IMR-90 (cell line): ENCODE results near the gene HNMT. TPM values are rescaled to one million over a fixed set of nuclear protein-coding genes. Genes with fewer than 3 reads are reported as not detected.

ENCODE experiments used
- ATAC-seq: fragments of 200-7000 bp; cut with Tn5 transposase; 2 replicates; pipeline ENCODE4 v1.9.1; 2020; ENCODE audit warnings: low read depth, mild to moderate bottlenecking, moderate library complexity
- BruUV-seq: library from RNA; stranded (reverse); fragments of 400-500 nt; replicated peaks from 2 replicates; lab custom pipeline; 2021; lab: Mats Ljungman, UMichigan
- CTCF ChIA-PET: fragments of 300-600 bp; formaldehyde crosslinking; extraction: SDS; loops from one replicate; lab custom pipeline; 2021; ENCODE audit warnings: antibody characterized with exemption; lab: Yijun Ruan, JAX
- POLR2A ChIA-PET: fragments of 300-600 bp; sonication (Branson Sonifier 250); formaldehyde crosslinking; loops from one replicate; lab custom pipeline; 2022; ENCODE audit warnings: antibody characterized with exemption; ENCODE audit not compliant: unreplicated experiment; lab: Charles Lee
- DNase-seq: peaks from one replicate; pipeline ENCODE4 v3.0.0; 2013
- H2AFZ ChIP-seq: replicated peaks from 2 replicates; pipeline ENCODE3; 2013; ENCODE audit warnings: low read length, mild to moderate bottlenecking; ENCODE audit not compliant: poor library complexity
- H2AK5ac ChIP-seq: 2 replicates; pipeline ENCODE4 v1.6.1; 2013; ENCODE audit warnings: low read depth, low read length, inconsistent platforms
- H2AK9ac ChIP-seq: replicated peaks from 2 replicates; pipeline ENCODE3; 2013; ENCODE audit warnings: mild to moderate bottlenecking, low read depth, low read length, moderate library complexity; ENCODE audit not compliant: poor library complexity
- H2BK120ac ChIP-seq: 2 replicates; pipeline ENCODE4 v1.6.1; 2013; ENCODE audit warnings: low read depth, low read length, inconsistent platforms
- H2BK15ac ChIP-seq: 3 replicates; pipeline ENCODE4 v1.6.1; 2013; ENCODE audit warnings: low read depth, low read length, inconsistent platforms
- H2BK20ac ChIP-seq: 2 replicates; pipeline ENCODE4 v1.6.1; 2013; ENCODE audit warnings: low read depth, mild to moderate bottlenecking, inconsistent platforms, low read length, moderate library complexity
- H2BK5ac ChIP-seq: 2 replicates; pipeline ENCODE4 v1.6.1; 2013; ENCODE audit warnings: mild to moderate bottlenecking, low read depth, low read length, inconsistent platforms; ENCODE audit not compliant: poor library complexity, severe bottlenecking
- H3K14ac ChIP-seq: replicated peaks from 2 replicates; pipeline ENCODE4 v1.6.1; 2013; ENCODE audit warnings: low read depth, low read length, inconsistent platforms
- H3K18ac ChIP-seq: 2 replicates; pipeline ENCODE4 v1.6.1; 2013; ENCODE audit warnings: low read depth, low read length, control low read depth
- H3K23ac ChIP-seq: 2 replicates; pipeline ENCODE4 v1.6.1; 2013; ENCODE audit warnings: low read depth, low read length, inconsistent platforms
- H3K27ac ChIP-seq: 2 replicates; pipeline ENCODE4 v1.5.1; 2013; ENCODE audit warnings: mild to moderate bottlenecking, control low read depth, low read length; ENCODE audit not compliant: insufficient read depth
- H3K27me3 ChIP-seq: 2 replicates; pipeline ENCODE4 v1.6.1; 2013; ENCODE audit warnings: low read length; ENCODE audit not compliant: control insufficient read depth, insufficient read depth
- H3K36me3 ChIP-seq: 2 replicates; pipeline ENCODE4 v1.6.1; 2013; ENCODE audit warnings: low read length, mixed read lengths; ENCODE audit not compliant: control insufficient read depth, insufficient read depth
- H3K4ac ChIP-seq: 2 replicates; pipeline ENCODE4 v1.6.1; 2013; ENCODE audit warnings: low read depth, low read length, inconsistent platforms
- H3K4me1 ChIP-seq: 2 replicates; pipeline ENCODE4 v1.6.1; 2013; ENCODE audit warnings: low read length, mixed read lengths; ENCODE audit not compliant: control insufficient read depth, insufficient read depth
- H3K4me2 ChIP-seq: 2 replicates; pipeline ENCODE4 v1.6.1; 2013; ENCODE audit warnings: low read depth, mild to moderate bottlenecking, control low read depth, low read length, moderate library complexity
- H3K4me3 ChIP-seq: 2 replicates; pipeline ENCODE4 v1.5.1; 2013; ENCODE audit warnings: low read depth, mild to moderate bottlenecking, control low read depth, low read length, moderate library complexity; ENCODE audit not compliant: insufficient read depth
- H3K56ac ChIP-seq: 2 replicates; pipeline ENCODE4 v1.6.1; 2013; ENCODE audit warnings: low read length, inconsistent platforms; ENCODE audit not compliant: insufficient read depth; ENCODE audit errors: extremely low read depth
- H3K79me1 ChIP-seq, 2 experiments: 2 replicates each; pipeline ENCODE4 v1.6.1; 2013; ENCODE audit warnings: low read length in 2 of 2, inconsistent platforms in 1 of 2, low read depth in 1 of 2
- H3K9ac ChIP-seq: 2 replicates; pipeline ENCODE4 v1.6.1; 2013; ENCODE audit warnings: low read depth, low read length, control low read depth
- H3K9me1 ChIP-seq: 2 replicates; pipeline ENCODE4 v1.6.1; 2013; ENCODE audit warnings: low read length, inconsistent platforms; ENCODE audit not compliant: insufficient read depth
- H3K9me3 ChIP-seq: 2 replicates; pipeline ENCODE4 v1.6.1; 2013; ENCODE audit warnings: low read length; ENCODE audit not compliant: control insufficient read depth, insufficient read depth
- H4K20me1 ChIP-seq: 2 replicates; pipeline ENCODE4 v1.6.1; 2013; ENCODE audit warnings: low read length, inconsistent platforms; ENCODE audit not compliant: insufficient read depth
- H4K5ac ChIP-seq: 2 replicates; pipeline ENCODE4 v1.6.1; 2013; ENCODE audit warnings: mild to moderate bottlenecking, low read depth, low read length, control low read depth
- H4K8ac ChIP-seq, 2 experiments: 2 replicates each; pipeline ENCODE4 v1.6.1; 2013; ENCODE audit warnings: low read depth in 2 of 2, low read length in 2 of 2, control low read depth in 1 of 2, inconsistent platforms in 1 of 2
- H4K91ac ChIP-seq: 2 replicates; pipeline ENCODE4 v1.6.1; 2013; ENCODE audit warnings: low read depth, low read length, inconsistent platforms; ENCODE audit not compliant: insufficient read depth
- BHLHE40 ChIP-seq: fragments of 150-350 bp; IDR thresholded peaks from 2 replicates; pipeline ENCODE4 v1.6.1; 2016; ENCODE audit warnings: mild to moderate bottlenecking, low read depth, low read length
- FOS ChIP-seq: fragments of 150-350 bp; IDR thresholded peaks from 2 replicates; pipeline ENCODE4 v1.6.1; 2016; ENCODE audit warnings: low read depth, low read length
- RFX5 ChIP-seq: IDR thresholded peaks from 2 replicates; pipeline ENCODE4 v1.8.0; 2012; ENCODE audit warnings: low read depth, mild to moderate bottlenecking, low read length, moderate library complexity
- SMC3 ChIP-seq: fragments of 150-350 bp; IDR thresholded peaks from 2 replicates; pipeline ENCODE4 v1.6.1; 2016; ENCODE audit warnings: low read depth, mild to moderate bottlenecking, antibody characterized with exemption, low read length, moderate library complexity
- WGBS, 2 experiments: methylation state at CpG; one replicate each; pipeline versions ENCODE4 v1.1.5 to v1.1.7; 2013; ENCODE audit warnings: missing lambda C conversion rate in 2 of 2; ENCODE audit not compliant: insufficient read length in 1 of 2; ENCODE audit errors: extremely low coverage in 2 of 2; 5-methylcytosine and 5-hydroxymethylcytosine counted together
- dilution Hi-C: fragments of 300-500 bp; cut with HindIII; formaldehyde crosslinking; loops from one replicate; pipeline ENCODE4 v1.14.3; 2018; ENCODE audit warnings: low sequenced_read_pairs; ENCODE audit not compliant: unreplicated experiment
- in situ Hi-C: fragments of 300-500 bp; cut with MboI; formaldehyde crosslinking; loops from 3 replicates; pipeline ENCODE4 v1.14.3; 2019; ENCODE audit warnings: low sequenced_read_pairs, inconsistent platforms, mixed read lengths
- intact Hi-C: fragments of 100-400 bp; cut with micrococcal nuclease; formaldehyde crosslinking; loops from 2 replicates; pipeline ENCODE4 v1.10.0; 2022
- polyA plus RNA-seq, 3 experiments: library from polyadenylated mRNA; depleted of rRNA; stranded (reverse); fragments of >200 nt; gene quantifications; 2 replicates each; pipeline ENCODE4 v1.2.3, GENCODE V29; 2012; ENCODE audit warnings: low replicate concordance in 1 of 3
- total RNA-seq: library from RNA; depleted of rRNA; stranded (reverse); fragments of >200 nt; gene quantifications from 2 replicates; pipeline ENCODE4 v1.2.3, GENCODE V29; 2012

HNMT gene
- total and polyA plus RNA-seq, 2 of the 4 experiments (the other 2 are of a cell fraction) = 6.4 to 14.2 TPM

DNA sequence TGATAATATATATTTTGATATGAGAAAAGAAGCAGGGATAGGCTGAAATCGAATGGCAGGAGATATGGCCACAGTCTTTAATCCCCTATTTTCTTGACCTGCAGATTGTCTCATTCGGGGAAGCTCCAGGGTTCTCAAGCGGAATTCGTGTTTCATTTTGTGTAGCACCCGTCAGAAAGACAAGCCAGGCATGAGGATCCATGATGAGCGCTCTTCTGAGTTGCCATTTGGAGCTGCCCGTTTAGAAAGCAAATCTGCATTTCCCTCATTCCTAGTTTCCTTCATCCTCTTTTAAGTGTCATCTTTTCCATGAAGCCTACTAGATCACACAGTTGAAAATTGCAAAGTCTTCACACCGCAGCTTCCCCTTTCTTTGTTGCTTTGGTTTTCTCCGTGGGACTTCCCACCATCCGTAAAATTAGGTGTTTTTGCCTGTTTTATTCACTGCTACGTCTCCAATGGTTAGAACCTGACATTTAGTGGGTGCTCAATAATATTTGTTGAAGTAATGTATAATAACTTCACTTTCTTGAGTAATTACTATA, 16.9 kb downstream of the HNMT start:
- no peak for ATAC-seq
- no peak for TF ChIP-seq RFX5
- TF ChIP-seq SMC3 = no peak
- TF ChIP-seq FOS = no peak
- TF ChIP-seq BHLHE40 = no peak
- H4K8ac ChIP-seq = no peak overlapping the region
- H2AK5ac ChIP-seq = no peak overlapping the region
- H2BK5ac ChIP-seq = no peak overlapping the region
- H3K9me3 ChIP-seq = no peaks in the 10 kb centered on the region
- H2AK9ac ChIP-seq = no peak overlapping the region
- no peak overlapping the region for H3K9ac ChIP-seq
- no peak overlapping the region for H3K4me3 ChIP-seq
- H3K4me1 ChIP-seq = no peaks in the 10 kb centered on the region
- H4K5ac ChIP-seq = no peak overlapping the region
- no peaks in the 10 kb centered on the region for H4K20me1 ChIP-seq
- no peak overlapping the region for H3K4ac ChIP-seq
- no peak overlapping the region for H3K23ac ChIP-seq
- no peak for DNase-seq
- no peaks in the 10 kb centered on the region for H3K9me1 ChIP-seq
- no peak overlapping the region for H2BK15ac ChIP-seq
- BruUV-seq = no TSS peak
- H3K14ac ChIP-seq = no peak overlapping the region
- POLR2A ChIA-PET = no interaction called here
- H2AFZ ChIP-seq = no peak overlapping the region
- no peaks in the 10 kb centered on the region for H3K79me1 ChIP-seq
- no peak overlapping the region for H2BK120ac ChIP-seq
- WGBS, 2 experiments = 93% methylated on average over 4 of the region's 11 CpGs; no CpG with 5 or more reads in 1 of the 2 experiments
- in situ Hi-C loops = no loop called here
- dilution Hi-C loops = no loop called here
- no peak overlapping the region for H3K4me2 ChIP-seq
- H3K27ac ChIP-seq = no peak overlapping the region
- CTCF ChIA-PET = no interaction called here
- intact Hi-C loops = no loop called here
- no peak overlapping the region for H4K91ac ChIP-seq
- no peak overlapping the region for H2BK20ac ChIP-seq
- no peak overlapping the region for H3K56ac ChIP-seq
- H3K18ac ChIP-seq = no peak overlapping the region
- no peaks in the 10 kb centered on the region for H3K36me3 ChIP-seq
- no peaks in the 10 kb centered on the region for H3K27me3 ChIP-seq
